Left renal pelvis (tissue), 4 donors: ENCODE measurements around the gene TK2. TPM values are rescaled to one million over a fixed set of nuclear protein-coding genes. Genes with fewer than 3 reads are reported as not detected.

Experiments
- DNase-seq, 4 donors: peaks; one replicate each; pipeline ENCODE4 v3.0.0-alpha.2; 2013; ENCODE audit warnings: low read depth in 4 of 4, low spot score in 3 of 4
- polyA plus RNA-seq, 4 donors: library from polyadenylated mRNA; unstranded; fragments of 120-200 nt; gene quantifications; one replicate each; pipeline ENCODE4 v1.2.1, GENCODE V29; 2013; ENCODE audit not compliant: insufficient read length in 4 of 4

TK2 gene
- polyA plus RNA-seq, 4 donors, result 31.7 to 44.6 (median 35.2) TPM

- DNase-seq, result no peak
Observed at GRCh38 chr16:66548868-66549267, 1.1 kb downstream of the TK2 start.

GRCh38 chr16:66548068-66548467 lies 1.9 kb downstream of the TK2 start:
- no peak for DNase-seq

- DNase-seq, result no peak
Observed at GRCh38 chr16:66547101-66547989, 2.6 kb downstream of the TK2 start.

- no peak for DNase-seq
Observed at GRCh38 chr16:66544016-66544757, 5.7 kb downstream of the TK2 start.

- DNase-seq, result no peak
Observed at GRCh38 chr16:66543541-66543940, 6.4 kb downstream of the TK2 start.

- DNase-seq, result no peak
Observed at GRCh38 chr16:66542396-66542795, 7.5 kb downstream of the TK2 start.

- no peak for DNase-seq
Observed at GRCh38 chr16:66541388-66542355, 8.2 kb downstream of the TK2 start.

GRCh38 chr16:66539623-66540469 lies 10.1 kb downstream of the TK2 start:
- no peak for DNase-seq

GRCh38 chr16:66538910-66539309 lies 11.0 kb downstream of the TK2 start:
- DNase-seq, result no peak

GRCh38 chr16:66537236-66537635 lies 12.7 kb downstream of the TK2 start:
- DNase-seq, result no peak

GRCh38 chr16:66536525-66536924 lies 13.4 kb downstream of the TK2 start:
- no peak for DNase-seq

- DNase-seq, result no peak
Observed at GRCh38 chr16:66534376-66534799, 15.5 kb downstream of the TK2 start.

GRCh38 chr16:66529475-66529874 lies 20.4 kb downstream of the TK2 start:
- no peak for DNase-seq

- no peak for DNase-seq
Observed at GRCh38 chr16:66528294-66528693, 21.6 kb downstream of the TK2 start.

GRCh38 chr16:66525396-66526180 lies 24.3 kb downstream of the TK2 start:
- DNase-seq, result no peak

- DNase-seq, result no peak
Observed at GRCh38 chr16:66524601-66525164, 25.2 kb downstream of the TK2 start.

- DNase-seq, result no peak
Observed at GRCh38 chr16:66523861-66524354, 26.0 kb downstream of the TK2 start.

GRCh38 chr16:66522816-66523590 lies 26.9 kb downstream of the TK2 start:
- no peak for DNase-seq
